Esophagus squamous epithelium (tissue), 4 donors: ENCODE measurements around the gene NXPE4.

ENCODE experiments used
- POLR2A ChIP-seq, 4 donors: fragments of 450-650 bp; IDR thresholded peaks; one replicate each; pipeline ENCODE4 v1.6.1; 2017; ENCODE audit warnings: antibody characterized with exemption in 4 of 4, mild to moderate bottlenecking in 4 of 4, moderate library complexity in 3 of 4
- TF ChIP-seq, protein P1 (sequence below), 6 experiments: fragments of 450-650 bp in 4 of 6; fragments of 200-600 bp in 2 of 6; sonication (generic) in 2 of 6; IDR thresholded peaks; one replicate each; pipeline ENCODE4 v1.5.1; 2016 to 2019; ENCODE audit warnings: antibody characterized with exemption in 6 of 6, mild to moderate bottlenecking in 4 of 6, moderate library complexity in 4 of 6

DNA sequence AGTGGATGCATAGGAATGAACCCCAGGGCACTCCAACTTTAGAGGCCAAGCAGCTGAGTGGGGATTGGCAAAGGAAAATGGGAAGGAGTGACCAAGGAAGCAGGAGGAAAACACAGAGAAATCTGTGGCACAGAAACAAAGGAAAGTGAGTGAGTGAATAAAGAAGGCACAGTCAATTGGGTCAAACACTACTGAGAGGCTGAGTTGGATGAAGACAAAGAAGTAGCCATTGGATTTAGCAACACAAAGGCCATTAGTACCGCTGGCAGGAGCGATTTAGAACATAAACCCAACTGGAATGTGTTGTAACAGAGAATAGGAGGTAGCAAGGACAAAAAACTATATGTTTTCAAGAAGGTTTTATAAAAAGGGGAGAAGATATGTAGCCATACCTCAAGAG is 29.3 kb downstream of the NXPE4 start:
- TF ChIP-seq POLR2A (IDR thresholded peaks at IDR 0.05) = no peak
- TF ChIP-seq, protein P1, sequence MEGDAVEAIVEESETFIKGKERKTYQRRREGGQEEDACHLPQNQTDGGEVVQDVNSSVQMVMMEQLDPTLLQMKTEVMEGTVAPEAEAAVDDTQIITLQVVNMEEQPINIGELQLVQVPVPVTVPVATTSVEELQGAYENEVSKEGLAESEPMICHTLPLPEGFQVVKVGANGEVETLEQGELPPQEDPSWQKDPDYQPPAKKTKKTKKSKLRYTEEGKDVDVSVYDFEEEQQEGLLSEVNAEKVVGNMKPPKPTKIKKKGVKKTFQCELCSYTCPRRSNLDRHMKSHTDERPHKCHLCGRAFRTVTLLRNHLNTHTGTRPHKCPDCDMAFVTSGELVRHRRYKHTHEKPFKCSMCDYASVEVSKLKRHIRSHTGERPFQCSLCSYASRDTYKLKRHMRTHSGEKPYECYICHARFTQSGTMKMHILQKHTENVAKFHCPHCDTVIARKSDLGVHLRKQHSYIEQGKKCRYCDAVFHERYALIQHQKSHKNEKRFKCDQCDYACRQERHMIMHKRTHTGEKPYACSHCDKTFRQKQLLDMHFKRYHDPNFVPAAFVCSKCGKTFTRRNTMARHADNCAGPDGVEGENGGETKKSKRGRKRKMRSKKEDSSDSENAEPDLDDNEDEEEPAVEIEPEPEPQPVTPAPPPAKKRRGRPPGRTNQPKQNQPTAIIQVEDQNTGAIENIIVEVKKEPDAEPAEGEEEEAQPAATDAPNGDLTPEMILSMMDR (IDR thresholded peaks at IDR 0.05) = no peak
